Activated T-cell treated with anti-CD3 and anti-CD28 coated beads, Interleukin-2, amount 50 U/mL, for 72 hours (primary cell): ENCODE results near the gene TRMT61A. TPM values are rescaled to one million over a fixed set of nuclear protein-coding genes. Genes with fewer than 3 reads are reported as not detected.

Source experiments
- ATAC-seq, 2 donors: fragments of 150-1000 bp; cut with Tn5 transposase; replicated peaks in 1 of 2; 2 replicates each; pipeline ENCODE4 v1.10.0; 2021; ENCODE audit warnings: moderate library complexity in 2 of 2, mild to moderate bottlenecking in 1 of 2
- DNase-seq, 2 donors: peaks; one replicate each; pipeline ENCODE4 v3.0.0; 2021 to 2022; ENCODE audit warnings: mixed read lengths in 1 of 2
- H3K27ac Mint-ChIP-seq: one replicate; pipeline ENCODE4 v1.8.0; 2022; ENCODE audit warnings: mild to moderate bottlenecking, moderate library complexity, mixed read lengths
- H3K27me3 Mint-ChIP-seq: one replicate; pipeline ENCODE4 v1.8.0; 2022; ENCODE audit warnings: low read depth, mixed read lengths
- H3K36me3 Mint-ChIP-seq, 2 donors: one replicate each; pipeline ENCODE4 v1.8.0; 2022; ENCODE audit warnings: mixed read lengths in 2 of 2, mild to moderate bottlenecking in 1 of 2; ENCODE audit not compliant: insufficient read depth in 2 of 2
- H3K4me1 Mint-ChIP-seq: one replicate; pipeline ENCODE4 v1.8.0; 2022; ENCODE audit warnings: low read depth, mixed read lengths
- H3K4me3 Mint-ChIP-seq, 2 donors: one replicate each; pipeline ENCODE4 v1.8.0; 2022; ENCODE audit warnings: mild to moderate bottlenecking in 2 of 2, mixed read lengths in 2 of 2, moderate library complexity in 2 of 2
- H3K9me3 Mint-ChIP-seq, 2 donors: one replicate each; pipeline ENCODE4 v1.8.0; 2022; ENCODE audit warnings: mixed read lengths in 2 of 2
- total RNA-seq, 2 donors: library from RNA; stranded (reverse); gene quantifications; one replicate each; pipeline ENCODE4 v1.2.3, GENCODE V29; 2022

TRMT61A gene
- total RNA-seq, result 1 to 10 TPM; 6.3 to 8.4 TPM

GRCh38 chr14:103528587-103529382 lies at the start of gene TRMT61A:
TSS of gene TRMT61A (plus strand) at chr14:103529196. CDS start at chr14:103529979, 783 bp downstream.
- H3K9me3 Mint-ChIP-seq, result no peaks in the 10 kb centered on the region
- H3K27ac Mint-ChIP-seq, result peak within 1 kb of the TSS; percentile 93
- H3K4me3 Mint-ChIP-seq, result peak within 1 kb of the TSS; percentile 84 to 88
- DNase-seq (peak; percentile 76 to 78), ATAC-seq (peak; percentile 83 to 85)
- no peaks in the 10 kb centered on the region for H3K27me3 Mint-ChIP-seq
- peaks cover 37% of the 10 kb centered on the region for H3K4me1 Mint-ChIP-seq
- peaks cover under 1 to 3% of the 10 kb centered on the region in 2 donors for H3K36me3 Mint-ChIP-seq

- DNase-seq, result no peak
- peaks cover 24% of the 10 kb centered on the region for H3K4me1 Mint-ChIP-seq
- H3K27ac Mint-ChIP-seq, result peak overlapping the region; percentile 13
These were observed 48.4 kb upstream of the TRMT61A start for GRCh38 chr14:103480595-103480994.

GRCh38 chr14:103483600-103483999 lies 45.4 kb upstream of the TRMT61A start:
- ATAC-seq (no peak), DNase-seq (no peak)
- Mint-ChIP-seq H3K27me3 (no peaks in the 10 kb centered on the region), H3K36me3 (peaks cover 8% of the 10 kb centered on the region in 2 donors), H3K9me3 (no peaks in the 10 kb centered on the region), H3K4me3 (no peak overlapping the region), H3K27ac (no peak overlapping the region), H3K4me1 (peaks cover 24% of the 10 kb centered on the region)

More at GRCh38 chr14:103480595-103480994, 48.4 kb upstream of the TRMT61A start:
- Mint-ChIP-seq H3K9me3 (no peaks in the 10 kb centered on the region), H3K36me3 (peaks cover 5 to 12% of the 10 kb centered on the region in 2 donors), H3K4me3 (no peak overlapping the region), H3K27me3 (no peaks in the 10 kb centered on the region)
- peak; percentile 53 to 67 for ATAC-seq

- DNase-seq (no peak), ATAC-seq (no peak)
- Mint-ChIP-seq H3K36me3 (peaks cover 8 to 11% of the 10 kb centered on the region in 2 donors), H3K4me1 (peaks cover 11% of the 10 kb centered on the region), H3K27ac (no peak overlapping the region), H3K9me3 (no peaks in the 10 kb centered on the region), H3K4me3 (no peak overlapping the region), H3K27me3 (no peaks in the 10 kb centered on the region)
These were observed 43.5 kb upstream of the TRMT61A start for GRCh38 chr14:103485504-103485903.

- Mint-ChIP-seq H3K36me3 (peaks cover 3 to 4% of the 10 kb centered on the region in 2 donors), H3K9me3 (no peaks in the 10 kb centered on the region), H3K4me1 (no peaks in the 10 kb centered on the region), H3K27me3 (no peaks in the 10 kb centered on the region), H3K4me3 (no peak overlapping the region), H3K27ac (no peak overlapping the region)
- ATAC-seq, result no peak
- DNase-seq, result no peak
These were observed 40.9 kb upstream of the TRMT61A start for GRCh38 chr14:103488071-103488470.

GRCh38 chr14:103488960-103489359 lies 40.0 kb upstream of the TRMT61A start:
- Mint-ChIP-seq H3K27ac (no peak overlapping the region), H3K4me1 (no peaks in the 10 kb centered on the region), H3K4me3 (no peak overlapping the region), H3K36me3 (peaks cover 3% of the 10 kb centered on the region in 2 donors), H3K9me3 (no peaks in the 10 kb centered on the region), H3K27me3 (no peaks in the 10 kb centered on the region)
- DNase-seq (no peak), ATAC-seq (no peak)

- Mint-ChIP-seq H3K27ac (no peak overlapping the region), H3K36me3 (peaks cover 3% of the 10 kb centered on the region in 2 donors)
- no peak for ATAC-seq
These were observed 39.4 kb upstream of the TRMT61A start for GRCh38 chr14:103489621-103490020.

GRCh38 chr14:103491691-103492090 lies 37.3 kb upstream of the TRMT61A start:
- Mint-ChIP-seq H3K27me3 (no peaks in the 10 kb centered on the region), H3K4me1 (no peaks in the 10 kb centered on the region), H3K4me3 (no peak overlapping the region), H3K27ac (peak overlapping the region; percentile 77), H3K9me3 (no peaks in the 10 kb centered on the region), H3K36me3 (peaks cover 3 to 9% of the 10 kb centered on the region in 2 donors)
- DNase-seq (no peak), ATAC-seq (no peak)

More at GRCh38 chr14:103489621-103490020, 39.4 kb upstream of the TRMT61A start:
- Mint-ChIP-seq H3K27me3 (no peaks in the 10 kb centered on the region), H3K4me1 (no peaks in the 10 kb centered on the region), H3K9me3 (no peaks in the 10 kb centered on the region), H3K4me3 (no peak overlapping the region)
- DNase-seq, result no peak

GRCh38 chr14:103492156-103492925 lies 36.7 kb upstream of the TRMT61A start:
- Mint-ChIP-seq H3K4me1 (no peaks in the 10 kb centered on the region), H3K27ac (no peak overlapping the region), H3K4me3 (no peak overlapping the region), H3K36me3 (peaks cover 1 to 9% of the 10 kb centered on the region in 2 donors), H3K27me3 (no peaks in the 10 kb centered on the region), H3K9me3 (no peaks in the 10 kb centered on the region)
- DNase-seq, result no peak
- ATAC-seq, result no peak

- no peak for DNase-seq
- Mint-ChIP-seq H3K27ac (no peak overlapping the region), H3K27me3 (no peaks in the 10 kb centered on the region)
These were observed 33.1 kb upstream of the TRMT61A start for GRCh38 chr14:103495854-103496253.

GRCh38 chr14:103496776-103497175 lies 32.2 kb upstream of the TRMT61A start:
- H3K9me3 Mint-ChIP-seq, result no peaks in the 10 kb centered on the region
- no peak for ATAC-seq

More at GRCh38 chr14:103495854-103496253, 33.1 kb upstream of the TRMT61A start:
- H3K9me3 Mint-ChIP-seq, result no peaks in the 10 kb centered on the region
- H3K4me1 Mint-ChIP-seq, result peaks cover 10% of the 10 kb centered on the region
- peaks cover 0 to 9% of the 10 kb centered on the region in 2 donors for H3K36me3 Mint-ChIP-seq
- no peak overlapping the region for H3K4me3 Mint-ChIP-seq
- ATAC-seq, result no peak

GRCh38 chr14:103499709-103500108 lies 29.3 kb upstream of the TRMT61A start:
- ATAC-seq, result peak; percentile 45 to 56
- no peaks in the 10 kb centered on the region for H3K27me3 Mint-ChIP-seq
- peaks cover 10% of the 10 kb centered on the region for H3K4me1 Mint-ChIP-seq
- no peak for DNase-seq
- H3K4me3 Mint-ChIP-seq, result no peak overlapping the region
- no peak overlapping the region for H3K27ac Mint-ChIP-seq
- peaks cover 0 to 22% of the 10 kb centered on the region in 2 donors for H3K36me3 Mint-ChIP-seq
- H3K9me3 Mint-ChIP-seq, result no peaks in the 10 kb centered on the region

More at GRCh38 chr14:103496776-103497175, 32.2 kb upstream of the TRMT61A start:
- DNase-seq, result no peak
- peaks cover 10% of the 10 kb centered on the region for H3K4me1 Mint-ChIP-seq
- no peak overlapping the region for H3K27ac Mint-ChIP-seq
- no peaks in the 10 kb centered on the region for H3K27me3 Mint-ChIP-seq
- H3K36me3 Mint-ChIP-seq, result peaks cover 0 to 12% of the 10 kb centered on the region in 2 donors
- no peak overlapping the region for H3K4me3 Mint-ChIP-seq
